ENCODE results near the gene PCGF1.
"Not testable (repeated sequence)": the region's sequence is repeated elsewhere in the genome, so short reads cannot be mapped to it uniquely, and the experiment has no call there.

PCGF1 gene

DNA sequence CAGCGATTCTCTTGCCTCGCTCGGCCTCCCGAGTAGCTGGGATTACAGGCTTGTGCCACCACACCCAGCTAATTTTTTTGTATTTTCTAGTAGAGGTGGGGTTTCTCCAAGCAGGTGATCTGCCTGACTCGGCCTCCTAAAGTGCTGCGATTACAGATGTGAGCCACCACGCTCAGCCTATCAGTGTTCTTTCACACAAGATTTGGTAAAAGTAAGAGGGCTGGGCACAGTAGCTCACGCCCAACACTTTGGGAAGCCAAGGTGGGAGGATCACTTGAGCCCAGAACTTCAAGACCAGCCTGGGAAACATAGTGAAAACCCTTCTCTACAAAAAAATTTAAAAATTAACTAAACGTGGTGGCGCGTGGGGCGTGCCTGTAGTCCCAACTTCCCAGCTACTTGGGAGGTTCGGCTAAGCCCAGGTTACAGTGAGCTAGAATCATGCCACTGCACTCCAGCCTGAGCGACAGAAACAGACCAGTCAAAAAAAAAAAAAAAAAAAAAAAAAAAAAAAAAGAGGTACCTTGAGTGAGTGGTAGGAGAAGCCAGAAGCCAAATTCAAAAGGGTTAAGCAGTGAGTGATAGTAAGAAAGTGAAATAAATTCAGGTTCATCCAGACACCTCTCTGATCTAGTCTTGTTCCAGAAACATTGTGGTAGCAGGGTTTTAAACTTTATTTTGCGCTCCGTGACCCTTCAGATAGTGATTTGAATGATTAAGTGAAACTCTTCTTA is 36.0 kb downstream of the PCGF1 start:
- no peak for DNase-seq

DNA sequence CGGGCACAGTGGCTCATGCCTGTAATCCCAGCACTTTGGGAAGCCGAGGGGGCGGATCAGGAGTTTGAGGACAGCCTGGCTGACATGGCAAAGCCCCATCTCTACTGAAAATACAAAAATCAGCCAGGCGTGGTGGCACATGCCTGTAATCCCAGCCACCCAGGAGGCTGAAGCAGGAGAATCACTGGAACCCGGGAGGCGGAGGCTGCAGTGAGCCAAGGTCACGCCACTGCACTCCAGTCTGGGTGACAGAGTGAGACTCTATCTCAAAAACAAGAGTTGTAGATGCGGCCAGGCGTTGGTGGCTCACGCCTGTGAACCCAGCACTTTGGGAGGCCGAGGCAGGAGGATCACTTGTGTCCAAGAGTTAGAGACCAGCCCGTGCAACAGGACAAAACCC is 36.8 kb downstream of the PCGF1 start:
- DNase-seq: not testable (repeated sequence)

DNA sequence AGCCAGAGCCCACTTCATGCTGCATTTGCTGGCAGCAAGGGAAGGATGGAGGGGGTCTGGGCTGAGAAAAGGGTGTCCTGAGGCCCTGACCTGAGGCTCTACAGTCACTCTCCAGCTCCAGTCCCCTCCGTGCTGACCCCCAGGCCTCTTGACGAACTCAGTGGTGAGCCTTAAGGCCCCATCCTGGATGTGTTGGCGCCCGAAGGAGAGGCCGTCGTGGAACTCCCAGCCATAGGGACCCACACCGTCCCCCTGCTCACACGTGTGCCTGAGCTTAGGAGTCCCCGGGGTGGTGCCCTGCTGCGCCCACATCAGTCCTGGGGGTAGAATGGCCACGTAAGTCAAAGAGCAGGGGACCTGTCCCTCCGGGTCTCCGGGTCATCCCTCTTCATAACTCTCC is 43.1 kb downstream of the PCGF1 start:
- no peak for DNase-seq

DNA sequence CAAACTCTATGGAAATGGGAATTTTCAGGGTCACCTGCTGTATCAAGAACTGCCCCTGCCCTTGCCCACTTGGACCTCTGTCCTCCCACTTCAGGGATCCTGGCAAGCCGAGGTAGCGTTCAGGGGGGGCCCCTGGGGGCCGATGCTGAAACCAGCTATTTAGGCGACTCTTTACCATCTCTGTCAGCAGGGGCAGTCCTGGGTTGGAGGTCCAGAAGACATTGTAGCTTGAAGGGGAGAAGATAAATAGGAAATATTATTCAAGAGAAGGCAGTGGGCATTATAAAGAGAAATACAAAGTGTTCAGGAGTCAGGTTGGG is 44.7 kb downstream of the PCGF1 start:
- DNase-seq: no peak

DNA sequence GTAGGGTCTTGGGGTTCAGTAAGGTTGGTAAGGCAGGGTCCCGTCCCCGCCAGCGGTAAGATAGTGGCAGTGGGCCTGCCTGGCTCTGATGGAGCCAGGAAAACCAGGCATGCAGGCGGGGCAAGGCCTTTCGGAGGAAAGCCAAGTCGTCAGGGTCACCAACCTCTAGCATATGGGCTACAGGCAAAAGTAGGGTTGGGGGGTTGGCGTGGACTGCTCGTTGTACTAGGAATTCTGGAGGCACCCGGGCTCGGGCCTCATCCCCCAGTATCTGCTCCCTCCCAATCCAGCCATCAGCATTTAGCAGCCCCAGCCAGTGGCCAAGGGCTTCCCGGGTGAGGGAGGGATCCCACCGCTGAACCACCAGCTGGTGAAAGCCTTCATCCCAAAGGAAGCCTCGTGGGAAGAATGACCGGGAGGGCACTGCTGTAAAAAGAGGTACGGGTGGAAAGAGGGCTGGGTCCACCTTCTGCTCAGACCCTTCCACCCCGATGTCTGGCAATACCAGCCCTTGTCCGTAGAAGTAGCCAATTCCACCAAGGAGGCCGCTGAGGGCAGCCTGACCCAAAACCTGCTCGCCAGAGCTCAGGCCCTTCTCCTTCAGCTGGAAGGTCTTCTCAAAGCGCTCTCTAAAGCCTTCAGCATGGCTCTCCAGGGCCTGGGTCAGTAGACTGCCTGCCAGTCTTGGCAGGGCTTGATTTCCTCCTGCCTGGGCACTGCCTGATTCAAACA is 45.3 kb downstream of the PCGF1 start:
- DNase-seq: no peak

DNA sequence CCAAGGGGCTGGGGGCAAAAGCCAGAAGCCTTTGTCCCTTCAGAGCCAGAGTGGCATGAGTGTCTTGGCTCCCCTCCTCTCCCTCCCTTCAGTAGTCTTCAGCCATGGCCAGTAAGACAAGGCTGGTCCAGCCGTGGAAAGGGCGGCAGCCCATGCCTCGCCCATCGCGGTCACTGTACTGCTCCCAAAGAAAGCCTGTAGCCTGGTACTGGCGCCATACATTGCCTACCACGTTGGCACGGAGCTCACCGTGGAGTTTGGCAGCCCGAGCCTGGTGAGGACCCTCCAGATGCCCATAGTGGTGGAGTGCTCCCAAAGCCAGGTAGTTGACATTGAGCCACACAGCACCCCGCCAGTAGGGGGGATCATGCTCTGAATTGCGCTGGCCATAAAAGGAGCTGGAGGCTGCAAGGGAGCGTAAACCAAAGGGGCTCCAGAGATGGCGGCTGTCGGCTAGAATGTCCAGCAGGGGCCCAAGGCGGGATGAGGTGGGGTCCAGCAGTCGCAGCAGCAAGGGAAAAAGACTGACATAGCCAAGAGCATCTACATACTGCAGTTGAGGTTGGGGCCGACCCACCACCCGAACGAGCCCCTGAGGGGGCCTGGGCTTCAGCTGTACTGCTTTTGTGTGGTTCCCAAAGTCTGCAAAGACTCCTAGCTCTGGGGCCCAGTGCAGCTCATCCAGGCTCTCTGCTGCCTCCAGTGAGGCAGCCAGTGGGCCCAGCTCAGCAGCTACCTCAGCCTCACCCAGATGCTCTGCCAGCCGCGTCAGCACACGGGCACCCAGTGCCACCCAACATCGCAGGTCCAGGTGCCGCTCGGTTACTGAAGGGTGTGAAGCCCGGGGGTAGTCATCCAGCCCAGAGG is 46.1 kb downstream of the PCGF1 start:
- no peak for DNase-seq

DNA sequence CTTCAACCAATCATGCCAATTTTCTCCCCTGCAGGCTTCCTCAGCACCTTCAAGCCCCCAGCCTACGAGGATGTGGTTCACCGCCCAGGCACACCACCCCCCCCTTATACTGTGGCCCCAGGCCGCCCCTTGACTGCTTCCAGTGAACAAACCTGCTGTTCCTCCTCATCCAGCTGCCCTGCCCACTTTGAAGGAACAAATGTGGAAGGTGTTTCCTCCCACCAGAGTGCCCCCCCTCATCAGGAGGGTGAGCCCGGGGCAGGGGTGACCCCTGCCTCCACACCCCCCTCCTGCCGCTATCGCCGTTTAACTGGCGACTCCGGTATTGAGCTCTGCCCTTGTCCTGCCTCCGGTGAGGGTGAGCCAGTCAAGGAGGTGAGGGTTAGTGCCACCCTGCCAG is 47.3 kb downstream of the PCGF1 start:
- not testable (repeated sequence) for DNase-seq

DNA sequence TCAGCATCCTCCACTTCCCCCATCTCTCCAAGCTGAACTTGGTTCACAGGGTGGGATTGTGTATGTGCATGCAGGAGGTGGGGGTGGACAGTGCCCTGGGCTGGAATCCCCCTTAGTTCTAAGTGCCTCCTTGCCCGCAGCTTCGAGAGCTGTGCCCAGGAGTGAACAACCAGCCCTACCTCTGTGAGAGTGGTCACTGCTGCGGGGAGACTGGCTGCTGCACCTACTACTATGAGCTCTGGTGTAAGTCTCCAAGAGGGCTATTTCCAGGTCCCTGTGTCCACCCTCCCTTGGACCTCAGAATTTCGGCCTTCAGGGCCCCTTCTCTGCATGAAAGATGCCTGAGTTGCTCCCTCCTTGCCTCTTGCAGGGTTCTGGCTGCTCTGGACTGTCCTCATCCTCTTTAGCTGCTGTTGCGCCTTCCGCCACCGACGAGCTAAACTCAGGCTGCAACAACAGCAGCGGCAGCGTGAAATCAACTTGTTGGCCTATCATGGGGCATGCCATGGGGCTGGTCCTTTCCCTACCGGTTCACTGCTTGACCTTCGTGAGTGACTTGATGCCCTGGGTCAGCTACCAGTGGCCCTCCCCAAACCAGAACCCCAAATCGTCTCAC is 47.9 kb downstream of the PCGF1 start:
- DNase-seq: not testable (repeated sequence)

DNA sequence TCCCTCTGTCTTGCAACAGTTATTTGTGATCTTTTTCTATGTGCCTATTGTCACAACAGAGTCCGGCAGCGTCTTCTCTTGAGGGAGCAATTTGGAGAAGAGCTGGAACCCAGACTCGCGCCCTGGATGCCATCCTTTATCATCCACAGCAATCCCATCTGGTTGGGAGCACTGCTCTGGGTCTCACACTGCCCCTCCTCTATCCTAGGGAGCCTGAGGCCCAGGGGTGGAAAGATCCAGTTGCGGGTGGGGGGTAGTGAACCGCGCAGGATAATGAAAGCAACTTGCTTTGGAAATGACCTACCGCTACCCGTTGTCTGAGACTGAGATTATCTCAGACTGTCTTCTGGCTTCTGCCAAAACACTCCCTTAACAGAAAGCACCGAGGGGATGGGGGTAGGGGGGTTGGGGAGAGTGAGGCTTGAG is 48.5 kb downstream of the PCGF1 start:
- DNase-seq: no peak

DNA sequence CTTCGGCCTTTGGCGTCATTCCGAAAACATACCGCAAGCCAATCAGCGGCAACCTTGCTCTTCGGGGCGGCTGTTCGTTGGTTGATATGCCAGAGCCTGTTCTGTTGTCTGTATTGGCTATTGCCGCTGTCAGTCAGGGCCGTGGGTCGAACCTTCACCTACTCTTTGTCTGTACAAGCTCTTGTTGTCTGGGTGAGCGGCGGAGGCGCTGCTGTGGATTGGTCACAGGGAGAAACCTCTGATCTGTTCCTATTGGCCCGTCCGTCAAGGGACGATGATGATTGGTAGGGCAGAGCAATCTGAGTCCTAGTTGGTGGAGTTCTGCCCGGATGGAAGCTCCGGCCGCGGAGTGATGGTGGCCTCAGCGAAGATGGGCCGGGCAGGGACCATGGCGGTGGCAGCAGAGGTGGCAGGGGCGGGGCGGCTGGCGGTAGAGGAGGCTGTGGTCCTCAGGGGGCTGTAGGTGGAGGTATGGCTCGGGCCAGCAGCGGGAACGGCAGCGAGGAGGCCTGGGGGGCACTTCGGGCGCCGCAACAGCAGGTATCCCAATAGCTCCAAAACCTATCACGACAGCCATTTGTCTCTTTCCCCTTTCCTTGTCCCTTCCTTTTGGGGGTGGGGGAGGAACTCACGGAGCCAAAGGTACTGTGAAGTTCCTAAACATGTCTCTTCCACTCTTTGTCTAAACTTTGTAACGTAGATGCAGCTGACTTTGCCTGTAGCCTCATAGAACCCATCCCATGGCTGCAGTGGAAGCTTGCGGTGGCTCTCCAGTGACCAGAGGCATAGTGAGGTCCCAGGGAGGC is 49.2 kb downstream of the PCGF1 start, which contains the start of gene WBP1:
Gene WBP1 (plus strand): TSS at position 307 of the 806 bp plus-strand sequence. CDS start 165 bp downstream, at position 472.
- DNase-seq: peak; percentile 98

DNA sequence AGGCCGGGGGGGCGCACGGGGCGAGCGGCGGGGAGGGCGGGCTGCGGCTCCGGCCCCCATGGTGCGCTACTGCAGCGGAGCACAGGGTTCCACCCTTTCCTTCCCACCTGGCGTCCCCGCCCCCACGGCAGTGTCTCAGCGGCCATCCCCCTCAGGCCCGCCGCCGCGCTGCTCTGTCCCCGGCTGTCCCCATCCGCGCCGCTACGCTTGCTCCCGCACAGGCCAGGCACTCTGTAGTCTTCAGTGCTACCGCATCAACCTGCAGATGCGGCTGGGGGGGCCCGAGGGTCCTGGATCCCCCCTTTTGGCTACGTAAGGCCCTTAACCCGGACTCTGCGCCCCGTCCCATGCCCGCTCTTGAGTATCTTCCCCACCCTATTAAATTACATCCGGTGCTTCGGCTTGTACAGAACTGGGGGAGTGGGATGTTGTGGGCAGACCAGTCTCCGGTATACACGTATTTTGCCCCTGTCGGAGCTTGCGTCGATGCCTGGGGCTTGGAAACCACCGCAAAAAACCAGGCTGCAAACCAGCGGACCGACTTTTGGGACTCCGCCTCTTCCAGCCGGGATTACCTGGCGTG is 49.9 kb downstream of the PCGF1 start:
- peak; percentile 83 for DNase-seq

DNA sequence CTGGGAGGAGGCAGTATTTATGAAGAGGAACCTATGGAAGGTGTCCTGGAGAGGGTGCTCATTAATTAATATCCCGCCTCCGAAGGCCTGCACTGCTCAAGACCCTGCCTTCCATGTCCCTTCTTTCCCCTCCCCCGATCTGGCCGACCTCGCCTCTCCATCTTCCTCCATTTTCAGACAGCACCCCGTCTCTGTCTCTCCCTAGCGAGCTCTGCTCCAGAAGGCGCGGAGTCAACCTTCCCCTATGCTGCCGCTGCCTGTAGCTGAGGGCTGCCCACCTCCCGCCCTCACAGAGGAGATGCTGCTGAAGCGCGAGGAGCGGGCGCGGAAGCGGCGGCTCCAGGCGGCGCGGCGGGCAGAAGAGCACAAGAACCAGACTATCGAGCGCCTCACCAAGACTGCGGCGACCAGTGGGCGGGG is 50.4 kb downstream of the PCGF1 start:
- no peak for DNase-seq

All from NCI-H1105 (cell line).